Ascending aorta (tissue), 2 donors: ENCODE results near the gene HSPBAP1. TPM values are rescaled to one million over a fixed set of nuclear protein-coding genes. Genes with fewer than 3 reads are reported as not detected.
A peak's percentile ranks its signal among the peaks of the same experiment; 100 is the strongest.

Experiments
- DNase-seq, 2 donors: peaks; one replicate each; pipeline ENCODE4 v3.0.0-alpha.2; 2019; ENCODE audit warnings: low spot score in 2 of 2
- H3K27ac ChIP-seq, 2 donors: fragments of 200-600 bp; sonication (generic); one replicate each; pipeline ENCODE4 v1.5.1; 2016 to 2017; ENCODE audit warnings: mild to moderate bottlenecking in 1 of 2
- H3K27me3 ChIP-seq: fragments of 200-600 bp; sonication (generic); one replicate; pipeline ENCODE4 v1.5.1; 2017
- H3K36me3 ChIP-seq, 2 donors: fragments of 200-600 bp; sonication (generic); one replicate each; pipeline ENCODE4 v1.5.1; 2016
- H3K4me1 ChIP-seq, 2 donors: fragments of 200-600 bp; sonication (generic); one replicate each; pipeline ENCODE4 v1.5.1; 2016 to 2017; ENCODE audit warnings: mild to moderate bottlenecking in 1 of 2
- H3K4me3 ChIP-seq, 2 donors: fragments of 200-600 bp; sonication (generic); one replicate each; pipeline ENCODE4 v1.5.1; 2016 to 2017; ENCODE audit warnings: mild to moderate bottlenecking in 1 of 2
- H3K9me3 ChIP-seq, 2 donors: fragments of 200-600 bp; sonication (generic); one replicate each; pipeline ENCODE4 v1.5.1; 2016
- CTCF ChIP-seq, 3 experiments: fragments of 200-600 bp in 2 of 3; fragments of 450-650 bp in 1 of 3; sonication (generic) in 2 of 3; IDR thresholded peaks; one replicate each; pipeline ENCODE4 v1.5.1; 2016 to 2019; ENCODE audit warnings: antibody characterized with exemption in 3 of 3, mild to moderate bottlenecking in 1 of 3, moderate library complexity in 1 of 3
- intact Hi-C: fragments of 100-400 bp; cut with DNase I; formaldehyde crosslinking; loops from one replicate; pipeline ENCODE4 v1.15.1; 2023
- total RNA-seq: library from RNA; depleted of rRNA; stranded (reverse); fragments of >200 nt; gene quantifications from one replicate; pipeline ENCODE4 v1.1.0, GENCODE V29; 2016

HSPBAP1 gene
- total RNA-seq, 1 donor from 2014 or later, result 2.4 TPM

DNA sequence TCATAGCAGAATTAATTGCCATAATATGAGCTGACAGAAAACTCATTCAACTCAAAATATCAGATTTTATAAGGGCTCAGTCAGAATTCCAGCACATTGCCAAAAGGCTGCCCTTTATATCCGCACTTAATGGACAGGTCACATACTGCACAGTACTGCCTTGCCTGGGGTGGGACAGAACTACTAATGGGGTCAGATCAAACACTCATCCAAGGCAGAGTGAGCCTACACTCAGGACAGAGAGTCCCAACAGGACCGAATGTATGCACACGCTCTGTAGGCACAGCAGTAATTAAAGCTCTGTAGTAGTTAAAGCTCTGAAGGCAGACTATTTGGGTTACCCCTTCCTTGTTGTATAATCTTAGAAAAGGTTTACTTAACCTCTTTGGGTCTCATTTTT, 27.2 kb downstream of the HSPBAP1 start:
- Histone ChIP-seq H3K9me3 (no peaks in the 10 kb centered on the region), H3K27me3 (no peaks in the 10 kb centered on the region), H3K4me1 (no peaks in the 10 kb centered on the region), H3K36me3 (peaks cover 0 to 12% of the 10 kb centered on the region in 2 donors), H3K4me3 (no peak overlapping the region), H3K27ac (no peak overlapping the region)
- no peak for TF ChIP-seq CTCF (IDR thresholded peaks at IDR 0.05)
- no peak for DNase-seq
- intact Hi-C loops, result no loop called here

DNA sequence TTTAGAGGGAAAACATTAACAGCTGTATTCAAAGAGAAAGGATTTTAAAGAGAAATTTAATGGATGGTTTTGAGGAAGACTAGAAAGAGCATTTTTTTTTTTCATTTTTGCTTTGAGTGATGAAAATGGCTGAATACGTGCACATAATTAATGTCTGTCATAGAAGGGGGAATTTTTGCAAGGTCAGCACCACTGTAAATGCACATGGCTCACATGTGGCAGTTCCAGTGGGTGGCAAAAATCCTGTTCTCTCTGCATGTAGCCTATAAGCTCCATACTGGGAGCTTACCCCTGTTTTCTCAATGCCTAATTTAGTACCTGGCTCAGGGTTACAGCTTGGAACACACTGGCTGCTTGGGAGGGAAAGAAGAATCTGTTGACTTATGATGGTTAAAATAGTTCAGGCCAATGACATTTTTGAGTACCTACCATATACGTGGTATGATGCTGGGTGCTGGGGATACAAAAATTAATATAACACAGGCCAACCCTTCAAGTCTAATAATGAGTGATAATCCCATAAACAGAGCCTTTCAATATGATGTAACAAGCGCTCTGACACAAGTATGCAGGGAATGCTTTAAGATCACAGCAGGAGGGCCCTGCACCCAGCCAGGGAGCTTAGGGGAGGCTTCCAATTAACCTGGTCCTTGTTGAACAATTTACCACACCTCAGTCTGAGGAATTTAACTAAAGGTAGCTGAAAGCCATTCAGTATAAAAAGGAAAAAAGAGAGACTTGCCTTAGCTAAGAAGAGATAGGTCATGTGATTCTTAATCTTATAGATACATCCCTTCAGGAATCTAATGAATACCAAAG, 33.0 kb downstream of the HSPBAP1 start:
- Histone ChIP-seq H3K9me3 (no peaks in the 10 kb centered on the region), H3K27me3 (no peaks in the 10 kb centered on the region), H3K4me1 (no peaks in the 10 kb centered on the region), H3K27ac (no peak overlapping the region), H3K36me3 (no peaks in the 10 kb centered on the region), H3K4me3 (no peak overlapping the region)
- DNase-seq, result no peak
- intact Hi-C loops, result no loop called here
- TF ChIP-seq CTCF (IDR thresholded peaks at IDR 0.05), result no peak

DNA sequence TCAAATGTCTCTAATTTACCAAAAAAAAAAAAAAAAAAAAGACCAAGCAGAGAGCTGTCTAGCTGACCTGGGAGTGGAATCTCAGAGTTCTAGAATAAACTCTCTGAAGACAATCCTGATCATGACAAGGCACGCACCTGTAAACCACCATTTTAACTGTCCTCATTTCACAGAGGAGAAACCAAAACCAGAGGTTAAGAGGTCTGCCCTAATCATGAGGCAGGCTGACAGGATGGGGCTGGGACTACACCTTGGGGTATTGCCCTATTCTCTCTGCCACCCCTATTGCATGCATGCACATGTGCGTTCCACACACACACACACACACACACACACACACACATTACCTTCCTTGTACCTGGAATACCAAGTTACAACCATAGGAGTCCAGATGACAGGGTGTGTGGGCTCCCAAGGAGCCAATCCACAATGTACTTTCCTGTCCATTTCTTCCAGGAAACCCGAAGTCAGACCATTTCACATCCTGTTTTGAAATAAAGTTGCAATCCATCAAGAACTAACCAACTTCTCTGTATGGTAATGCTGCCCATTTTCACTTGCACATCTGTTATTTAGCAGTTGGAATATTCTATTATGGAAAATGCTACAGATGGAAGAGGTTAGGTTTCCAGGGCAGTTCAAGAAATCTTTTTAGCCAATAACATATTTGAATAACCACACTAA, 34.6 kb downstream of the HSPBAP1 start:
- no peak for DNase-seq
- Histone ChIP-seq H3K36me3 (peaks cover 6 to 11% of the 10 kb centered on the region in 2 donors), H3K27me3 (no peaks in the 10 kb centered on the region), H3K9me3 (no peaks in the 10 kb centered on the region), H3K4me1 (no peaks in the 10 kb centered on the region), H3K27ac (no peak overlapping the region), H3K4me3 (no peak overlapping the region)
- no peak for TF ChIP-seq CTCF (IDR thresholded peaks at IDR 0.05)
- intact Hi-C loops, result no loop called here

DNA sequence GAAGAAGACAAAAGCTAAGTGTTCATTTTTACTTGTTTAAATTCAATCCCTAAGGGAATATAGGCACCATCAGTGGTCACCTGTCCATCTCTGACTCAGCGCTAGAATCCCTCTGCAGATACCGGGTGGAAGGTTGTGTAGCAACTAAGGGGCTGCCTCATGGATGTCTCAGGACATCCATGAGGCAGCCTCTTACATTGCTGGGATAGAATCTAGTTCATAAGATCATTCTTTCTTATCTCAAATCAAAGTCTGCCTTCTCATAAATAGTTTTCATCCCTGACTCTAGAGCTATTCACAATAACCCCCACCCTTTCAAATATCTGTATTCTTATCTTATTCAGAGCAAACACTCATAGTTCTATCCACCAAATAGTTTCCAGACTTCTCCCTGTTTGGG, 38.1 kb downstream of the HSPBAP1 start:
- H3K27ac ChIP-seq, result no peak overlapping the region
- no peak for DNase-seq
- H3K4me1 ChIP-seq, result no peaks in the 10 kb centered on the region
- H3K27me3 ChIP-seq, result no peaks in the 10 kb centered on the region
- no peak overlapping the region for H3K4me3 ChIP-seq
- no peaks in the 10 kb centered on the region for H3K9me3 ChIP-seq
- TF ChIP-seq CTCF (IDR thresholded peaks at IDR 0.05), result no peak
- intact Hi-C loops, result no loop called here
- H3K36me3 ChIP-seq, result peaks cover 9 to 24% of the 10 kb centered on the region in 2 donors

GRCh38 chr3:122754929-122755328, 38.7 kb downstream of the HSPBAP1 start:
- Histone ChIP-seq H3K4me1 (no peaks in the 10 kb centered on the region), H3K9me3 (no peaks in the 10 kb centered on the region), H3K4me3 (no peak overlapping the region), H3K27ac (no peak overlapping the region), H3K27me3 (no peaks in the 10 kb centered on the region), H3K36me3 (peaks cover 9 to 24% of the 10 kb centered on the region in 2 donors)
- intact Hi-C loops, result no loop called here
- no peak for DNase-seq
- TF ChIP-seq CTCF (IDR thresholded peaks at IDR 0.05), result peak; percentile 23 to 58 (median 50)
